ENCODE results near the gene SCAI.

Gene SCAI

GRCh38 chr9:124980431-124980830, 162.9 kb downstream of the SCAI start:
- no peaks in the 10 kb centered on the region for H3K9me3 ChIP-seq (ENCODE audit: control insufficient read depth, insufficient read depth, low read length)
- no peaks in the 10 kb centered on the region for H3K9me2 ChIP-seq (replicated peaks; ENCODE audit: control insufficient read depth, low read length)
- TF ChIP-seq EZH2phosphoT487 (IDR thresholded peaks at IDR 0.05; ENCODE audit: borderline replicate concordance, low read length) (no peak), CTCF (IDR thresholded peaks at IDR 0.05; ENCODE audit: low read depth, low read length, poor library complexity, severe bottlenecking) (no peak)
- no peaks in the 10 kb centered on the region for H3K27me3 ChIP-seq (ENCODE audit: control insufficient read depth, low read length)
- H3K4me3 ChIP-seq (ENCODE audit: low read length) = no peak overlapping the region
- H3K4me1 ChIP-seq (ENCODE audit: control insufficient read depth, low read length) = no peaks in the 10 kb centered on the region
- H4K20me1 ChIP-seq (ENCODE audit: control insufficient read depth, insufficient read depth, low read depth, low read length) = no peaks in the 10 kb centered on the region
- H3F3A ChIP-seq (ENCODE audit: control insufficient read depth, insufficient read depth) = 0 out of 2 replicates have a peak, but pooled peaks cover 3% of the 10 kb centered on the region
- H3K4me2 ChIP-seq (ENCODE audit: low read length) = no peak overlapping the region
- H3K79me2 ChIP-seq (ENCODE audit: control insufficient read depth, low read length) = no peaks in the 10 kb centered on the region
- H3K36me3 ChIP-seq (ENCODE audit: control insufficient read depth, low read length) = no peaks in the 10 kb centered on the region
- no peak overlapping the region for H3K27ac ChIP-seq (ENCODE audit: low read depth, low read length)

GRCh38 chr9:124975131-124975530, 168.2 kb downstream of the SCAI start:
- Histone ChIP-seq H3K4me1 (ENCODE audit: control insufficient read depth, low read length) (no peaks in the 10 kb centered on the region), H3K79me2 (ENCODE audit: control insufficient read depth, low read length) (no peaks in the 10 kb centered on the region), H3K9me3 (ENCODE audit: control insufficient read depth, insufficient read depth, low read length) (no peaks in the 10 kb centered on the region), H3F3A (ENCODE audit: control insufficient read depth, insufficient read depth) (no peaks in the 10 kb centered on the region), H4K20me1 (ENCODE audit: control insufficient read depth, insufficient read depth, low read depth, low read length) (no peaks in the 10 kb centered on the region), H3K4me3 (ENCODE audit: low read length) (no peak overlapping the region), H3K36me3 (ENCODE audit: control insufficient read depth, low read length) (peaks cover 5% of the 10 kb centered on the region; the same call in 1 of the 2 replicates), H3K27me3 (ENCODE audit: control insufficient read depth, low read length) (no peaks in the 10 kb centered on the region), H3K4me2 (ENCODE audit: low read length) (no peak overlapping the region), H3K27ac (ENCODE audit: low read depth, low read length) (no peak overlapping the region), H3K9me2 (replicated peaks; ENCODE audit: control insufficient read depth, low read length) (no peaks in the 10 kb centered on the region)
- TF ChIP-seq EZH2phosphoT487 (IDR thresholded peaks at IDR 0.05; ENCODE audit: borderline replicate concordance, low read length) = no peak
- TF ChIP-seq CTCF (IDR thresholded peaks at IDR 0.05; ENCODE audit: low read depth, low read length, poor library complexity, severe bottlenecking) = no peak

- H3K36me3 ChIP-seq (ENCODE audit: control insufficient read depth, low read length) = peaks cover 5% of the 10 kb centered on the region; the same call in 1 of the 2 replicates
- H3K9me3 ChIP-seq (ENCODE audit: control insufficient read depth, insufficient read depth, low read length) = no peaks in the 10 kb centered on the region
- no peak overlapping the region for H3K27ac ChIP-seq (ENCODE audit: low read depth, low read length)
- H3K9me2 ChIP-seq (replicated peaks; ENCODE audit: control insufficient read depth, low read length) = no peaks in the 10 kb centered on the region
- TF ChIP-seq CTCF (IDR thresholded peaks at IDR 0.05; ENCODE audit: low read depth, low read length, poor library complexity, severe bottlenecking) (no peak), EZH2phosphoT487 (IDR thresholded peaks at IDR 0.05; ENCODE audit: borderline replicate concordance, low read length) (no peak)
- no peak overlapping the region for H3K4me3 ChIP-seq (ENCODE audit: low read length)
- H3K27me3 ChIP-seq (ENCODE audit: control insufficient read depth, low read length) = no peaks in the 10 kb centered on the region
- H3F3A ChIP-seq (ENCODE audit: control insufficient read depth, insufficient read depth) = no peaks in the 10 kb centered on the region
- no peak overlapping the region for H3K4me2 ChIP-seq (ENCODE audit: low read length)
- no peaks in the 10 kb centered on the region for H4K20me1 ChIP-seq (ENCODE audit: control insufficient read depth, insufficient read depth, low read depth, low read length)
- no peaks in the 10 kb centered on the region for H3K4me1 ChIP-seq (ENCODE audit: control insufficient read depth, low read length)
- H3K79me2 ChIP-seq (ENCODE audit: control insufficient read depth, low read length) = no peaks in the 10 kb centered on the region
These were observed 169.5 kb downstream of the SCAI start for GRCh38 chr9:124973807-124974206.
